ENCODE data around the gene PAXX. TPM values are rescaled to one million over a fixed set of nuclear protein-coding genes. Genes with fewer than 3 reads are reported as not detected.

Gene PAXX
- total and polyA plus RNA-seq, 9 of the 15 experiments (the other 6 are each of a cell fraction or from before 2014, with no cell fraction given): 1.2 to 175 (median 38.5) TPM

DNA sequence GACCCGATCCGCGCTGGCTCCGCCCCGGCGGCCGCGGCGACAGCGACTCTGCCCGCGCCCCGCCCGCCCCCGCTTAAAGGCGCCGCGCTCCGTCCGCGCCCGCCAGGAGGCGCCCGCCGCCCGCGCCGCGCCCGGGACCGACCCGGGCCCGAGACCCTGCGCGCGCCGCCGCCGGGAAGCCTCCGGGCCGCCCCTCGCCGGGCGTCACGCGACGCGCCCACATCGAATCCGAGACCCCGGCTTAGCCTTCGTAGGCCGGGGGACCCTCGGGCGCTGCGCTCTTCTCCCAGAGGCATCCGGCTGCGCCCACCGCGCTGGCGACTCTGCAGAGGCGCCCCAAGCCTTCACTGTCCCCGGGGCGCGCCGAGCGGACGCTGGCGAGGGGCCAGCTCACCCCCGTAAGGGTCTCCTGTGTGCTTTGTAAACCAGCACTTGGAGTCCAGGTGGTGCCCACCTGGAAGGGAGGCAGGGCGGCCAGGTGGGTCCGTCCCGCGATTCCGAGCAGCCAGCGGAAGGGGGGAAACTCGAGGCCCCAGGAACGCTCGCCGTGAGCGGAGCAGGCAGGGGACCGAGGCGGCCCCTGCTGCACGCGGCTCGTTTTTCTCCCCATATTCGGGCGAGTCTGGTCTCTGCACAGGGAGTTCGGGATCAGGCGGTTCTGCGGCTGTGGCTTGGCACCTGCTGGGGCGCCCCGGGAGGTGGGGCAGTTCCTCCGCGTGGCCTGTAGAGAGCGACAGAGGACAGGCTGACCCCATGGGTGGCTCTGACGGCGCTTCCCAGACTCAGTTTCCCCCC is 36.2 kb downstream of the PAXX start (continued):
- TF ChIP-seq, protein P1, sequence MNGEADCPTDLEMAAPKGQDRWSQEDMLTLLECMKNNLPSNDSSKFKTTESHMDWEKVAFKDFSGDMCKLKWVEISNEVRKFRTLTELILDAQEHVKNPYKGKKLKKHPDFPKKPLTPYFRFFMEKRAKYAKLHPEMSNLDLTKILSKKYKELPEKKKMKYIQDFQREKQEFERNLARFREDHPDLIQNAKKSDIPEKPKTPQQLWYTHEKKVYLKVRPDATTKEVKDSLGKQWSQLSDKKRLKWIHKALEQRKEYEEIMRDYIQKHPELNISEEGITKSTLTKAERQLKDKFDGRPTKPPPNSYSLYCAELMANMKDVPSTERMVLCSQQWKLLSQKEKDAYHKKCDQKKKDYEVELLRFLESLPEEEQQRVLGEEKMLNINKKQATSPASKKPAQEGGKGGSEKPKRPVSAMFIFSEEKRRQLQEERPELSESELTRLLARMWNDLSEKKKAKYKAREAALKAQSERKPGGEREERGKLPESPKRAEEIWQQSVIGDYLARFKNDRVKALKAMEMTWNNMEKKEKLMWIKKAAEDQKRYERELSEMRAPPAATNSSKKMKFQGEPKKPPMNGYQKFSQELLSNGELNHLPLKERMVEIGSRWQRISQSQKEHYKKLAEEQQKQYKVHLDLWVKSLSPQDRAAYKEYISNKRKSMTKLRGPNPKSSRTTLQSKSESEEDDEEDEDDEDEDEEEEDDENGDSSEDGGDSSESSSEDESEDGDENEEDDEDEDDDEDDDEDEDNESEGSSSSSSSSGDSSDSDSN (IDR thresholded peaks at IDR 0.05; ENCODE audit: borderline replicate concordance in 1 of 2, low read depth in 2 of 2, low read length in 2 of 2): peak in 1 of 2 experiments; percentile 34; a peak in 1 of 4 replicates
- TF ChIP-seq, protein P2, sequence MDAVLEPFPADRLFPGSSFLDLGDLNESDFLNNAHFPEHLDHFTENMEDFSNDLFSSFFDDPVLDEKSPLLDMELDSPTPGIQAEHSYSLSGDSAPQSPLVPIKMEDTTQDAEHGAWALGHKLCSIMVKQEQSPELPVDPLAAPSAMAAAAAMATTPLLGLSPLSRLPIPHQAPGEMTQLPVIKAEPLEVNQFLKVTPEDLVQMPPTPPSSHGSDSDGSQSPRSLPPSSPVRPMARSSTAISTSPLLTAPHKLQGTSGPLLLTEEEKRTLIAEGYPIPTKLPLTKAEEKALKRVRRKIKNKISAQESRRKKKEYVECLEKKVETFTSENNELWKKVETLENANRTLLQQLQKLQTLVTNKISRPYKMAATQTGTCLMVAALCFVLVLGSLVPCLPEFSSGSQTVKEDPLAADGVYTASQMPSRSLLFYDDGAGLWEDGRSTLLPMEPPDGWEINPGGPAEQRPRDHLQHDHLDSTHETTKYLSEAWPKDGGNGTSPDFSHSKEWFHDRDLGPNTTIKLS (IDR thresholded peaks at IDR 0.05; ENCODE audit: borderline replicate concordance, low read depth): no peak
- no peak for TF ChIP-seq RFX7 (CRISPR knock-in tag; IDR thresholded peaks at IDR 0.05)
- TF ChIP-seq, protein P3, sequence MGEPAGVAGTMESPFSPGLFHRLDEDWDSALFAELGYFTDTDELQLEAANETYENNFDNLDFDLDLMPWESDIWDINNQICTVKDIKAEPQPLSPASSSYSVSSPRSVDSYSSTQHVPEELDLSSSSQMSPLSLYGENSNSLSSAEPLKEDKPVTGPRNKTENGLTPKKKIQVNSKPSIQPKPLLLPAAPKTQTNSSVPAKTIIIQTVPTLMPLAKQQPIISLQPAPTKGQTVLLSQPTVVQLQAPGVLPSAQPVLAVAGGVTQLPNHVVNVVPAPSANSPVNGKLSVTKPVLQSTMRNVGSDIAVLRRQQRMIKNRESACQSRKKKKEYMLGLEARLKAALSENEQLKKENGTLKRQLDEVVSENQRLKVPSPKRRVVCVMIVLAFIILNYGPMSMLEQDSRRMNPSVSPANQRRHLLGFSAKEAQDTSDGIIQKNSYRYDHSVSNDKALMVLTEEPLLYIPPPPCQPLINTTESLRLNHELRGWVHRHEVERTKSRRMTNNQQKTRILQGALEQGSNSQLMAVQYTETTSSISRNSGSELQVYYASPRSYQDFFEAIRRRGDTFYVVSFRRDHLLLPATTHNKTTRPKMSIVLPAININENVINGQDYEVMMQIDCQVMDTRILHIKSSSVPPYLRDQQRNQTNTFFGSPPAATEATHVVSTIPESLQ (CRISPR knock-in tag; IDR thresholded peaks at IDR 0.05): no peak
- TF ChIP-seq SIRT6 (IDR thresholded peaks at IDR 0.05; ENCODE audit: low read depth, low read length): no peak
- TF ChIP-seq ZNF274 (IDR thresholded peaks at IDR 0.05; ENCODE audit: borderline replicate concordance, low read depth, low read length): no peak
- no peak for TF ChIP-seq ZNF24 (IDR thresholded peaks at IDR 0.05)
- no peak for TF ChIP-seq MTF1 (CRISPR knock-in tag; IDR thresholded peaks at IDR 0.05; ENCODE audit: borderline replicate concordance)
- TF ChIP-seq ZSCAN29 (IDR thresholded peaks at IDR 0.05): no peak
- TF ChIP-seq, protein P4, sequence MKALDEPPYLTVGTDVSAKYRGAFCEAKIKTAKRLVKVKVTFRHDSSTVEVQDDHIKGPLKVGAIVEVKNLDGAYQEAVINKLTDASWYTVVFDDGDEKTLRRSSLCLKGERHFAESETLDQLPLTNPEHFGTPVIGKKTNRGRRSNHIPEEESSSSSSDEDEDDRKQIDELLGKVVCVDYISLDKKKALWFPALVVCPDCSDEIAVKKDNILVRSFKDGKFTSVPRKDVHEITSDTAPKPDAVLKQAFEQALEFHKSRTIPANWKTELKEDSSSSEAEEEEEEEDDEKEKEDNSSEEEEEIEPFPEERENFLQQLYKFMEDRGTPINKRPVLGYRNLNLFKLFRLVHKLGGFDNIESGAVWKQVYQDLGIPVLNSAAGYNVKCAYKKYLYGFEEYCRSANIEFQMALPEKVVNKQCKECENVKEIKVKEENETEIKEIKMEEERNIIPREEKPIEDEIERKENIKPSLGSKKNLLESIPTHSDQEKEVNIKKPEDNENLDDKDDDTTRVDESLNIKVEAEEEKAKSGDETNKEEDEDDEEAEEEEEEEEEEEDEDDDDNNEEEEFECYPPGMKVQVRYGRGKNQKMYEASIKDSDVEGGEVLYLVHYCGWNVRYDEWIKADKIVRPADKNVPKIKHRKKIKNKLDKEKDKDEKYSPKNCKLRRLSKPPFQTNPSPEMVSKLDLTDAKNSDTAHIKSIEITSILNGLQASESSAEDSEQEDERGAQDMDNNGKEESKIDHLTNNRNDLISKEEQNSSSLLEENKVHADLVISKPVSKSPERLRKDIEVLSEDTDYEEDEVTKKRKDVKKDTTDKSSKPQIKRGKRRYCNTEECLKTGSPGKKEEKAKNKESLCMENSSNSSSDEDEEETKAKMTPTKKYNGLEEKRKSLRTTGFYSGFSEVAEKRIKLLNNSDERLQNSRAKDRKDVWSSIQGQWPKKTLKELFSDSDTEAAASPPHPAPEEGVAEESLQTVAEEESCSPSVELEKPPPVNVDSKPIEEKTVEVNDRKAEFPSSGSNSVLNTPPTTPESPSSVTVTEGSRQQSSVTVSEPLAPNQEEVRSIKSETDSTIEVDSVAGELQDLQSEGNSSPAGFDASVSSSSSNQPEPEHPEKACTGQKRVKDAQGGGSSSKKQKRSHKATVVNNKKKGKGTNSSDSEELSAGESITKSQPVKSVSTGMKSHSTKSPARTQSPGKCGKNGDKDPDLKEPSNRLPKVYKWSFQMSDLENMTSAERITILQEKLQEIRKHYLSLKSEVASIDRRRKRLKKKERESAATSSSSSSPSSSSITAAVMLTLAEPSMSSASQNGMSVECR (CRISPR knock-in tag; IDR thresholded peaks at IDR 0.05): peak; percentile 48; the same call in 1 of the 2 replicates
- TF ChIP-seq GTF2F1 (IDR thresholded peaks at IDR 0.05; ENCODE audit: low read depth, low read length): no peak
- TF ChIP-seq CEBPB (tag; IDR thresholded peaks at IDR 0.05): no peak

Measured in K562 (cell line).